Measurements from ENCODE around the gene GATD1.

DNA sequence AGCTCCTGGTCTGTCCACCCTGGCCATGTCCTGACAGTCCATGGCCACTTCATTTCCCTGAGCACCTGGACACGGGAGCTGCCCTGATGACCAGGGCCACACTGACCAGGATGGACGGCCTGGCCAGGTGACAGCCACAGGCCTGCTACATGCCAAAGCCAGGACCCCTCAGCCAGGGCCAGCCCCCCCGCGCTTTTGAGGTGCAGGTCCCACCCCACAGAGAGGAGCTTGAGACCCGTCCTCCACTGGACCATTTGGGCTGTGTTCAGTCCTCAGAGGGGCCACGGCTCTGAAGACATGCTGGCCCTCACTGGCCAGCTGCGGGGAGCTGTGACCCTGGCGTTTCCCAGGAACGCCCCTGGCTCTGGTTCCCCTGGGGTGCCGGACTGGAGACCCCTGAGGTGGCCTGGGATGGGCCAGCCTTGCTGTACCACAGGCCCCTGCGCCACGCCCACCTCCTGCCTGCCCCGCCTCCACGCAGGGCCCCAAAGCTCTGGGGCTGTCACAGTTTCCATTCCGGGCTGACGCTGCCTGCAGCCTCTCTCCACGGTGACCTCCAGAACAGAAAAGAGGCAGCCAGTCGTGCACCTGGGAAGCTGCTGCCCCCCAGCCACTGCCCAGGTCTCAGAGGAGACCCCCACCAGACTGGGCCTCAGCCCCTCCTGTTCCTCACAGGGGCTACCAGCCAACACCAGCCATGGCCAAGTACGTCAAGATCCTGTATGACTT is 53.1 kb downstream of the GATD1 start:
- TF ChIP-seq, protein P1, sequence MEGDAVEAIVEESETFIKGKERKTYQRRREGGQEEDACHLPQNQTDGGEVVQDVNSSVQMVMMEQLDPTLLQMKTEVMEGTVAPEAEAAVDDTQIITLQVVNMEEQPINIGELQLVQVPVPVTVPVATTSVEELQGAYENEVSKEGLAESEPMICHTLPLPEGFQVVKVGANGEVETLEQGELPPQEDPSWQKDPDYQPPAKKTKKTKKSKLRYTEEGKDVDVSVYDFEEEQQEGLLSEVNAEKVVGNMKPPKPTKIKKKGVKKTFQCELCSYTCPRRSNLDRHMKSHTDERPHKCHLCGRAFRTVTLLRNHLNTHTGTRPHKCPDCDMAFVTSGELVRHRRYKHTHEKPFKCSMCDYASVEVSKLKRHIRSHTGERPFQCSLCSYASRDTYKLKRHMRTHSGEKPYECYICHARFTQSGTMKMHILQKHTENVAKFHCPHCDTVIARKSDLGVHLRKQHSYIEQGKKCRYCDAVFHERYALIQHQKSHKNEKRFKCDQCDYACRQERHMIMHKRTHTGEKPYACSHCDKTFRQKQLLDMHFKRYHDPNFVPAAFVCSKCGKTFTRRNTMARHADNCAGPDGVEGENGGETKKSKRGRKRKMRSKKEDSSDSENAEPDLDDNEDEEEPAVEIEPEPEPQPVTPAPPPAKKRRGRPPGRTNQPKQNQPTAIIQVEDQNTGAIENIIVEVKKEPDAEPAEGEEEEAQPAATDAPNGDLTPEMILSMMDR (IDR thresholded peaks at IDR 0.05): no peak
- TF ChIP-seq POLR2A (IDR thresholded peaks at IDR 0.05): no peak
